ENCODE measurements around the gene LDLR.
"Not testable (repeated sequence)": the region's sequence is repeated elsewhere in the genome, so short reads cannot be mapped to it uniquely, and the experiment has no call there.

GRCh38 chr19:11179145-11179465, 89.8 kb downstream of the LDLR start:
- TF ChIP-seq, protein P1, sequence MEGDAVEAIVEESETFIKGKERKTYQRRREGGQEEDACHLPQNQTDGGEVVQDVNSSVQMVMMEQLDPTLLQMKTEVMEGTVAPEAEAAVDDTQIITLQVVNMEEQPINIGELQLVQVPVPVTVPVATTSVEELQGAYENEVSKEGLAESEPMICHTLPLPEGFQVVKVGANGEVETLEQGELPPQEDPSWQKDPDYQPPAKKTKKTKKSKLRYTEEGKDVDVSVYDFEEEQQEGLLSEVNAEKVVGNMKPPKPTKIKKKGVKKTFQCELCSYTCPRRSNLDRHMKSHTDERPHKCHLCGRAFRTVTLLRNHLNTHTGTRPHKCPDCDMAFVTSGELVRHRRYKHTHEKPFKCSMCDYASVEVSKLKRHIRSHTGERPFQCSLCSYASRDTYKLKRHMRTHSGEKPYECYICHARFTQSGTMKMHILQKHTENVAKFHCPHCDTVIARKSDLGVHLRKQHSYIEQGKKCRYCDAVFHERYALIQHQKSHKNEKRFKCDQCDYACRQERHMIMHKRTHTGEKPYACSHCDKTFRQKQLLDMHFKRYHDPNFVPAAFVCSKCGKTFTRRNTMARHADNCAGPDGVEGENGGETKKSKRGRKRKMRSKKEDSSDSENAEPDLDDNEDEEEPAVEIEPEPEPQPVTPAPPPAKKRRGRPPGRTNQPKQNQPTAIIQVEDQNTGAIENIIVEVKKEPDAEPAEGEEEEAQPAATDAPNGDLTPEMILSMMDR (IDR thresholded peaks at IDR 0.05), result not testable (repeated sequence)
- not testable (repeated sequence) for TF ChIP-seq POLR2A, POLR2AphosphoS5, EP300 (IDR thresholded peaks at IDR 0.05)

Measured in upper lobe of left lung (tissue), 4 donors.